ENCODE data around the gene TTC21A.

Gene TTC21A

DNA sequence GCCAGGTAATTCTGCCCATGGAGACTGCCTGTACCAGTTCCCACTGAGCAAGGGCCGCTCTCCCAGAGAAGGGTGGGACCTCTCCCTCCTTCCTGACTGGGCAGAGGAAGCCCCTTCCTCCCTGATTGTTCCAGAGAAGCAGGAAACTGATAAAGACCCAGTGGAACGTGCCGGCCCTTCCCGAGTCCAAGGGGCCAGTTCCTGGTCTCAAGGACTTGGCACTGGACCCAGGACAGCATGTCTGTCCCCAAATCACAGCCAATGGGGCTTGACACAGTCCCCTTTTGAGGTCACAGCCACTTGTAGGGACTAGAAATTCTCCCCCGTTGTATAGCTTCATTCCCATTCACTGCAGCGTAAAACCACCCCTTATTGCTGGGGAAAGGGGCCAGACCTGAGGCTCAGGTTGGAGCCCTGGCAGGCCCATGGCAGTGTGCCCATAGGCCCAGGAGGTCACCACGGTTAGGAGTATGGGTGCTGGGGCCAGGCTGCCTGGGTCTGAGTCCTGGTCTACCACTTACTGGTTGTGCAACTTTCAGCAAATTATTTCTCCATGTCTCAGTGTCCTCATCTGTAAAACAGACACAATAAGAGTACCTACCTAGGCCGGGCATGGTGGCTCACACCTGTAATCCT is 27.8 kb downstream of the TTC21A start:
- no peak for DNase-seq

- DNase-seq: no peak
Measured at GRCh38 chr3:39136533-39137434, 29.3 kb downstream of the TTC21A start.

DNA sequence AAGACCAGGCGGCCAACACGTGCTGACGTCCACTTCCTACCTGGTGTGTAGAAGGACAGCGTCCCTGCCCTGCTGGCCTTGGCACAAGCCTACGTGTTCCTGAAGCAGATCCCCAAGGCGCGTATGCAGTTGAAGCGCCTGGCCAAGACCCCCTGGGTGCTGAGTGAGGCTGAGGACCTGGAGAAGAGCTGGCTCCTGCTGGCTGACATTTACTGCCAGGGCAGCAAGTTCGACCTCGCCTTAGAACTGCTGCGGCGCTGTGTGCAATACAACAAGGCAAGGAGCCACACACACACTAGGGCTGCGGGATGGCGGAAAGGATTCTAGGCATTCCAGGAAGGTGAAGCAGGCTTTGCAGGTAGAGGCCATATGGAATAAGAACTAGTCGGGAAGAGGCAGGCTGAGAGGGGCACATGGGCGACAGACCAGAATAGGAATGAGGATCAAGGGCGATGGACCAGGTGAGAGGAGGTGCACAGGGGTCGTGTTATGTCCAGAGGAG is 30.0 kb downstream of the TTC21A start:
- no peak for DNase-seq

DNA sequence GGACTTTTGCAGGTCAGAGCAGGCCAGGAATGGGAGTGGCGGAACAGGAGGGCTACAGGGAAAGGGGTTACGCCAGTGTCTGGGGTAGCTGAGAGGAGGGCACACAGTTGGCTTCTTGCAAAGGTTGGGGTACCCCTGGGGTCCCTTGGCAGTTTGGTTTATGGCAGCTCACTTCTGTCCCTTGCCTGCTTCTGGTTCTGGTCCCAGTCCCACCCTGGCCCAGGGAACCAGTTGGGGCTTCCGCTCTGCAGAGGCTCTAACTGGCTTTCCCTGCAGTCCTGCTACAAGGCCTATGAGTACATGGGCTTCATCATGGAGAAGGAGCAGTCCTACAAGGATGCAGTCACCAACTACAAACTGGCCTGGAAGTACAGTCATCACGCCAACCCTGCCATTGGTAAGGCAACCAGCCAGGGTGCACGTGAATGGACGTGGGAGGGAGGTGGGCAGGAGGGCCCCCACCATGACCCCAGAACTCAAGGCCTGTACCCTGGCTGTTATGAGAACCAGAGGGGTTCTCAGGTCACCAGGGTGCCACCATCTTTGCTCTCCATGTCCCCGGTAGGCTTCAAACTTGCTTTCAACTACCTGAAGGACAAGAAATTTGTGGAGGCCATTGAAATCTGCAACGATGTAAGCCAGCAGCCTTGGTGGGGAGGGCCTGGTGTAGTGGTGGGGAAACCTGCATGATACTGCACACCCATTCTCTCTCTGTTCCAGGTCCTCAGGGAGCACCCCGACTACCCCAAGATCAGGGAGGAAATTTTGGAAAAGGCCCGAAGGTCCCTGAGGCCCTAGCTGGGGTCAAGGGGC is 30.7 kb downstream of the TTC21A start:
- no peak for DNase-seq

DNA sequence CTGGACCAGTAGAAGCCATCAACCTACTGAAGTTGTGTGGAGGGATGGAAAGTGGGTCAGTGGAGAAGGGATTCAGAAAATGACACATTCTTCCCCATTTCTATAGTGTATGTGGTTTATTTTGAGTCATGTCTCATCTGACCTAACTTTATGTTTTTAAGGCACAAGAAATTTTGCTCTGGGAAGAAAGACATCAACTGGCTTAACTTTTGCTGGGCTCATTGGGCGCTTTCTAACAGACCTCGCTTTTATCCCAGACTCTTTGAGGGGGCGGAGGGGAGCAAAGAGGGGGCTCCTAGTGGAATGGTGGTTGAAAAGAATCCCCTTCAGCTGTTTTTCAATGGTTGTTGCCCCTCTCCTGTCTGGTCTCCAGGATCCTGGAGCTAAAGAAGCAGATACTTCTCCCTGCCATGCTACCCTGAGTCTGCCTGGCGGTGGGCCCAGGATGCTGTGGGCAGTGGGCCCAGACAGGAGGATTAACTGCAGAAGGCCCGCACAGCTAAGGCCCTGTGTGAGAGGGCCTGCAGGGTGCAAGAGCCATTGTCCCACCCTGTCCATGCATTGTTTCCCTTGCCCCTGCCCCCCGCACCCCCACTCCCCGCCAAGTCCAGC is 31.4 kb downstream of the TTC21A start:
- peak in 51 of 58 donors; percentile 6 to 82 (median 56) for DNase-seq

GRCh38 chr3:39139442-39139841 is 32.0 kb downstream of the TTC21A start:
- no peak for DNase-seq

DNA sequence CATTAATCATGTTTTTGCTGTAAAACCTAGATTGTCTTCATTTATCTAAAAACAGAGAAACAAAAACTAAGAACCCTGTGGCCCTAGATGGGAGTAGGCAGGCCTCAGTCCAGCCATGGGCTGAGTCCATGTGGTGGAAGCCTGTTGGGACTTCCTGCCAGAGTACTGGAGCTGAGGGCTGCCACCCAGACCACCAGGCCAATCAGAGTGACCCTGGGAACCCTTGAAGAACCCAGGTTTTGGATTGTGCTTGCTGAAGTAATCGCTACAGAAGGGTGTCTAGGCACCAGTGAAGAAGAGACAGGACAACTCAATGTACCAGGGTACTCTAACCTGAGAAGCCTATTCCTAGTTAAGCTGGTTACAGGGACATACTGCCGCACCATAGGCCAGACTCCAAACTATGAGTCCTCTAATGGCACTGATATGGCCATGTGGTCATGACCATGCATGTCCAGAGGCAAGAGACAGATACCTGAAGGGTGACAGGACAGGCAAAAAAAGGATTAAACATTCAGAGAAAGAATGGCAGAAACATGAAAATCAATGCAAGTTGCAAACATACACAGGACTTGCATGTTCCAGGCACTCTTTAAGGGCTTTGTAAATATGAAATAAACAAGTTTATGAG is 33.0 kb downstream of the TTC21A start:
- no peak for DNase-seq

- DNase-seq: no peak
Measured at GRCh38 chr3:39141171-39141995, 33.9 kb downstream of the TTC21A start.

- DNase-seq: no peak
Measured at GRCh38 chr3:39142067-39142466, 34.6 kb downstream of the TTC21A start.

DNA sequence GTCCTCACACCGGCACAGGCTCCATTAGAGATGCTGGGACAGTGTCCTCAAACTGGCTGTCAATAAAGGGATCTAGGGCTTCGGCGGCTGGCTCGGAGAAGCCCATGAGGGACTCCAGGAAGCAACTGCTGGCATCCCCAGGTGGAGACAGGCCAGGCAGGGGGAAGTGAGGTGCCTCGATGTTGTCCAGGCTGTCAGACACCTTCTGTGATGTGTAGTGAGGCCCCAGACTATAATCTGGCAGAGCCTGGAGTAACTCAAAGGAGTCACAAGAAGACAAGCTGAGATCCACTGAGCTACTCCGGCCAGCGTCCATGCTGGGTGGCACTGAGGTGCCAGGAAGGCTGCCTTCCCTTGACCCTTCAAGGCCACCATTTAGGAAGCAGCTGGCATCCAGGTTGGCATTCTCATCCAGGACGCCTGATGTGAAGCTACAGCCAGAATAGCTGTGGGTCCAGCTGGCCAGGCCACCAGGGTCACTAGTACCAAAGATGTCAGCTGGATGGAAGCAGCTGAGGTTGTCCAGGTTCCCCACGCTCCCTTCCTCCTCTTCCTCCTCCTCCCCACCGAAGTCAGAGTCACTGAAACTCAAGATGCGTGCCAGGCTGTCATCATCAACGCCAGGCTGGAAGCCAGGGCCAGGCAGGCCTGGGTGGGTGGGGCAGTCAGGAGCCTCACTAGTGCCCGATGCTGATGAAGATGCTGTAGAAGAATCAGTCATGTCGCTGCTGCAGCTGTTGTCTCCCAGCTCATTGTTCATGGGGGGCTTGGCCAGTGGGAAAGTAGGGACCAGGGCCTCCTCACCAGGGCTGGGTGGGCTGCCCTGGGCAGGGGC is 35.8 kb downstream of the TTC21A start:
- DNase-seq: no peak

- no peak for DNase-seq
Measured at GRCh38 chr3:39144095-39144747, 36.7 kb downstream of the TTC21A start.

DNA sequence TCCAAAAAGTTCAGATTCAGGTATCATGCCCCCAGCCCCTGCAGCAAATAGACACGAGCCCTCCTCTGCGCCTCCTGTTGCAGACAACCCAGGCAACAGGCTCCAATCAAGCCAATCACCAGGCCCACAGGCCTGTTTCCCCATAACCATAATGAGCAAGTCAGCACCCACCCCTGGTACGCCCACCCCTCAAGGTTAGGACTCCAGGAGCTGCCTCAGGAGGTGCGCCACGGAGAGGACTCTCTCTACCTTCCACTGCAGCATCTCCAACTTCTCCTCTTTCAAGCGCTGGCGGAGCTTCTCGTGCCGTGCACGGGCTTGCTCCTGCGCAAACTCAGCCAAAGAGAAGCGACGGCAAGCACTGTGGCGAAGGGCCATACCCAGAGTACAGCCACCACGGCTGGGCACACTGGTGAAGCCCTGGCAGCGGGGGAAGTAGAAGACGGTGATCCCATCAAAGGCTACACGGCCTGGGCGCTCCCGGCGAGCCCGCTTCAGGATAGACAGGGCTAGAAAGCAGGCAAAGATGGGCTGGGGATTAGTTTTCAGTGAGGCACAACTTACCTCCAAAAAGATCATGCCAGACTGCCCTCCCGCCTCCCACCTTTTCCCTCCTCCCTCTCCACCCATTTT is 37.4 kb downstream of the TTC21A start:
- DNase-seq: no peak

GRCh38 chr3:39146083-39146501 is 38.6 kb downstream of the TTC21A start:
- DNase-seq: peak in 4 of 58 donors; percentile 12 to 25 (median 20)

DNA sequence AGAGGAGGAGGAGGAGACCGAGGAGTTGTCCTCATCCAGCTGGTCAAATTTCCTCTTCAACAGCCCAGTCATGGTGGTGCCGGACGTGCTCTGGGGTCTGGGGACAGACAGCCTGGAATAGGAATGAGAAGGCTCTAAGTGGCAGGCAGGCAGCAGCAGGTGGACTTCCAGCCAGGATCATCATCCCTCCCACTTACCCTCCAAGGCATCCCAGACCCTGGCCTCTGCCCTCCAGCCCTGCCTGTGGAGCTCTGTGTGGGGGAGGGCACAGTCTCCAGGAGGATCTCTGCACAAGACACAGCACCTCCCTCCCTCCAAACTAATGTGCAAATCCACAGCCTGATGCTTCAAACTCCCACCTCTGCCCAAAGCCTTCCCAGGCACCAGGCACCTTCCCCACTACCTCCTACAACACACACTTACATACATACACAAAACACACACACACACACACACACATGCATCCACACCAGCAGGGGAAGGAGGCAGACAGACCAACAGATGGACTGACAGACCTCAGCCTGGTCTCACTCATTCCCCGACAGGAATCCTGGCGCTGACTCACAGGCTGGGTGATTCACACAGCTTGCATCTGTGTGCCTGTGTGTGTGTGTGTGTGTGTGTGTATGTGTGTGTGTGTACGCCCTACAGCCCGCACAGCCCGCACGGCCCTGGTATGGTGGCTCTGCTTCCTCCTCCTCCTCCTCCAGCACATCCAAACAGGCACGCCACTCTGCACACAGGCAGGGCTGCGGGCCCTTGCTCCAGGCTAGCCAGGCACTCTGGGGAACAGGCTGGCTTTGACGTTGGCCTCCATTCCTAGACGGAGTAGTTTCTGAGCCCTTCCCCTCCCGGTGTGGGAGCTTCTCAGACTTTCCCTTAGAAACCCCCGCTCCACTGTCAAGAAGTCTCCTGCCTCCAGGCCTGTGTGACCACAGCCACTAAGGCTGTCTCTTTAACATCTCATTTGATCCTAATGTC is 39.4 kb downstream of the TTC21A start:
- peak in 52 of 58 donors; percentile 16 to 85 (median 60) for DNase-seq

GRCh38 chr3:39147711-39148434 is 40.4 kb downstream of the TTC21A start:
- DNase-seq: peak in 5 of 58 donors; percentile 24 to 58 (median 46)
